CD14-positive monocyte (primary cell): ENCODE data around the gene NSD2. TPM values are rescaled to one million over a fixed set of nuclear protein-coding genes. Genes with fewer than 3 reads are reported as not detected.
A peak's percentile ranks its signal among the peaks of the same experiment; 100 is the strongest.

Source experiments
- DNase-seq, 3 donors: peaks; one replicate each; pipeline ENCODE4 v3.0.0-alpha.2; 2011 to 2022
- H2AFZ ChIP-seq: 2 replicates; pipeline ENCODE4 v1.6.0; 2012; ENCODE audit warnings: mild to moderate bottlenecking, low read depth, low read length, inconsistent platforms; ENCODE audit not compliant: insufficient read depth, poor library complexity, severe bottlenecking
- H3K27ac ChIP-seq, 2 donors: 1 replicate in 1 of 2; 2 replicates in 1 of 2; pipeline ENCODE4 v1.5.1; 2012 to 2013; ENCODE audit warnings: low read length in 2 of 2, control low read depth in 1 of 2, inconsistent platforms in 1 of 2, low read depth in 1 of 2, mild to moderate bottlenecking in 1 of 2
- H3K27me3 ChIP-seq, 2 donors: one replicate each; pipeline versions ENCODE4 v1.6.0 to v1.6.1; 2011 to 2013; ENCODE audit warnings: low read length in 2 of 2; ENCODE audit not compliant: control insufficient read depth in 2 of 2, insufficient read depth in 2 of 2
- H3K36me3 ChIP-seq, 2 donors: replicated peaks in 1 of 2; 1 replicate in 1 of 2; 2 replicates in 1 of 2; pipeline versions ENCODE4 v1.5.1 to v1.6.1; 2012 to 2013; ENCODE audit warnings: low read length in 2 of 2, control low read depth in 1 of 2, inconsistent platforms in 1 of 2, mild to moderate bottlenecking in 1 of 2; ENCODE audit not compliant: insufficient read depth in 2 of 2, control insufficient read depth in 1 of 2
- H3K4me1 ChIP-seq, 2 donors: 1 replicate in 1 of 2; 2 replicates in 1 of 2; pipeline versions ENCODE4 v1.5.1 to v1.6.1; 2012 to 2013; ENCODE audit warnings: low read length in 2 of 2, control low read depth in 1 of 2, inconsistent platforms in 1 of 2, mild to moderate bottlenecking in 1 of 2, moderate library complexity in 1 of 2; ENCODE audit not compliant: insufficient read depth in 2 of 2, control insufficient read depth in 1 of 2
- H3K4me2 ChIP-seq: replicated peaks from 2 replicates; pipeline ENCODE3; 2012; ENCODE audit warnings: low read length, moderate library complexity, mild to moderate bottlenecking; ENCODE audit not compliant: poor library complexity, severe bottlenecking; ENCODE audit errors: extremely low read depth
- H3K4me3 ChIP-seq, 3 experiments: fragments of 200-600 bp in 1 of 3; sonication (generic) in 1 of 3; replicated peaks in 1 of 3; 1 replicate in 2 of 3; 2 replicates in 1 of 3; pipeline ENCODE4 v1.5.1; 2011 to 2013; ENCODE audit warnings: low read length in 3 of 3, mild to moderate bottlenecking in 3 of 3, control low read depth in 2 of 3, low read depth in 2 of 3, inconsistent platforms in 1 of 3, moderate library complexity in 1 of 3
- H3K79me2 ChIP-seq: 2 replicates; pipeline ENCODE4 v1.6.0; 2012; ENCODE audit warnings: mild to moderate bottlenecking, control low read depth, inconsistent platforms, low read length, moderate library complexity; ENCODE audit not compliant: insufficient read depth
- H3K9ac ChIP-seq: 2 replicates; pipeline ENCODE4 v1.6.0; 2017; ENCODE audit warnings: low read length, mild to moderate bottlenecking; ENCODE audit not compliant: insufficient read depth, poor library complexity, severe bottlenecking
- H3K9me3 ChIP-seq, 2 donors: replicated peaks in 1 of 2; 1 replicate in 1 of 2; 2 replicates in 1 of 2; pipeline versions ENCODE4 v1.5.1 to v1.6.1; 2012 to 2013; ENCODE audit warnings: low read length in 2 of 2, control low read depth in 1 of 2; ENCODE audit not compliant: control insufficient read depth in 1 of 2, insufficient read depth in 1 of 2
- H4K20me1 ChIP-seq: 2 replicates; pipeline ENCODE4 v1.6.0; 2012; ENCODE audit warnings: mild to moderate bottlenecking, low read length, control low read depth, moderate library complexity; ENCODE audit not compliant: insufficient read depth
- H3K27ac Mint-ChIP-seq, 7 donors: one replicate each; pipeline ENCODE4 v1.8.0; 2020; ENCODE audit warnings: mild to moderate bottlenecking in 7 of 7, mixed read lengths in 7 of 7, moderate library complexity in 6 of 7, inconsistent platforms in 2 of 7
- H3K27me3 Mint-ChIP-seq, 3 donors: one replicate each; pipeline ENCODE4 v1.8.0; 2021 to 2022; ENCODE audit warnings: low read depth in 3 of 3, mild to moderate bottlenecking in 3 of 3, mixed read lengths in 3 of 3, moderate library complexity in 3 of 3, inconsistent platforms in 1 of 3
- H3K36me3 Mint-ChIP-seq, 2 donors: one replicate each; pipeline ENCODE4 v1.8.0; 2020; ENCODE audit warnings: mixed read lengths in 2 of 2, inconsistent platforms in 1 of 2, mild to moderate bottlenecking in 1 of 2
- H3K4me1 Mint-ChIP-seq: one replicate; pipeline ENCODE4 v1.8.0; 2020; ENCODE audit warnings: mild to moderate bottlenecking, mixed read lengths
- H3K4me3 Mint-ChIP-seq, 2 donors: one replicate each; pipeline ENCODE4 v1.8.0; 2020; ENCODE audit warnings: mild to moderate bottlenecking in 2 of 2, mixed read lengths in 2 of 2, moderate library complexity in 1 of 2
- H3K9me3 Mint-ChIP-seq, 7 donors: one replicate each; pipeline ENCODE4 v1.8.0; 2020 to 2022; ENCODE audit warnings: mixed read lengths in 7 of 7, mild to moderate bottlenecking in 6 of 7, moderate library complexity in 6 of 7, inconsistent platforms in 2 of 7
- CTCF ChIP-seq: fragments of 200-600 bp; IDR thresholded peaks from one replicate; pipeline ENCODE4 v1.8.0; 2022; ENCODE audit warnings: antibody characterized with exemption, mild to moderate bottlenecking
- WGBS: methylation state at CpG from one replicate; pipeline ENCODE4 v1.1.5; 2013; ENCODE audit warnings: missing lambda C conversion rate; ENCODE audit not compliant: insufficient coverage; 5-methylcytosine and 5-hydroxymethylcytosine counted together
- intact Hi-C, 2 donors: fragments of 100-400 bp; cut with micrococcal nuclease; formaldehyde crosslinking; loops; one replicate each; pipeline versions ENCODE4 v1.15.0 to v1.15.1; 2023
- polyA plus RNA-seq, 3 donors: library from polyadenylated mRNA; depleted of rRNA in 1 of 3; unstranded in 2 of 3; stranded (reverse) in 1 of 3; fragments of 300-500 nt in 2 of 3; fragments of >200 nt in 1 of 3; fragmentation: Illumina TruSeq in 2 of 3; gene quantifications; 1 replicate in 2 of 3; 2 replicates in 1 of 3; pipeline ENCODE4 v1.2.3, GENCODE V29; 2012 to 2021

The NSD2 gene
- polyA plus RNA-seq, 3 donors: 1.9 to 8.7 (median 2.3) TPM

DNA sequence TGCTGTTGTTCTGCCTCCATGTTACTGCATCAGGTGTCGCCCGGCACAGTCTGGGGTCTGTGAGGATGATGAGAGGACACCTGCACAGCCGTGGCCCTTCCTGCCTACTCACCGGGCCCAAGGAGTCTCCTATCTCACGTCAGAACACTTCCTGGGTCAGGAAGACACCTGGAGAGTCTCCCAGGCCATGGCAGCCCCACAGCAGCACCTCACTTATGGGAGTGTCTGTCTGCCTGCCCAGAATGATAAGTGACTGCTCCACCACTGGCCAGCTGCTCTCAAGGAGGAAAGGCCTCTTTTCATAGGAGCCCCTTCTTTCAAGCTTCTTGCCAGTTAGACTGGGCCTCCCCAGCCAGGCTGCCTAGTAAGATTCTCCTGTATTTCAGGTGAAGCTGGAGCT is 81.5 kb downstream of the NSD2 start:
- Histone ChIP-seq H3K4me2 (no peak overlapping the region), H3K79me2 (no peaks in the 10 kb centered on the region), H3K27me3 (no peaks in the 10 kb centered on the region), H3K4me3 (no peak overlapping the region), H3K4me1 (no peaks in the 10 kb centered on the region), H3K27ac (no peak overlapping the region), H3K36me3 (peaks cover 51 to 94% of the 10 kb centered on the region in 2 donors), H4K20me1 (no peaks in the 10 kb centered on the region), H3K9me3 (no peaks in the 10 kb centered on the region), H2AFZ (no peak overlapping the region), H3K9ac (no peak overlapping the region)
- peak overlapping the region in 1 of 7 donors; percentile 22 for H3K27ac Mint-ChIP-seq
- no peaks in the 10 kb centered on the region for H3K4me1 Mint-ChIP-seq
- 100% methylated on average over 2 of the region's 5 CpGs for WGBS
- H3K36me3 Mint-ChIP-seq: peaks cover 56 to 96% of the 10 kb centered on the region in 2 donors
- H3K9me3 Mint-ChIP-seq: no peaks in the 10 kb centered on the region
- intact Hi-C loops: no loop called here
- TF ChIP-seq CTCF: no peak
- no peak for DNase-seq
- H3K4me3 Mint-ChIP-seq: no peak overlapping the region
- H3K27me3 Mint-ChIP-seq: peaks cover 0 to 1% (median 0%) of the 10 kb centered on the region in 3 donors

DNA sequence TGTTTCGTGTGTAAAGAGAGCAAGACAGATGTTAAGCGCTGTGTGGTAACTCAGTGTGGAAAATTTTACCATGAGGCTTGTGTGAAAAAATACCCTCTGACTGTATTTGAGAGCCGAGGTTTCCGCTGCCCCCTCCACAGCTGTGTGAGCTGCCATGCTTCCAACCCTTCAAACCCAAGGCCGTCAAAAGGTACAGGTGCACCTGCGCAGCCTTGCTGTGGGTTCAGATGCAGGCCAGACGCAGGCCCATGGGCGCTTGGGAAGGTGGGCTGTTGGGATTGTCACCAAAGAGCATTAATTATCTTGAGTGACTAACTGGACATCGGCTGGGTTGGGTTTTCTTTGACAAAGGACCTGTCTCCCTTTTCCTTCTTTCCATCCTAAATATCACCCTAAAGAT is 82.1 kb downstream of the NSD2 start:
- peaks cover 58 to 94% of the 10 kb centered on the region in 2 donors for H3K36me3 ChIP-seq
- no peak for DNase-seq
- no peak overlapping the region for H3K9ac ChIP-seq
- no peaks in the 10 kb centered on the region for H4K20me1 ChIP-seq
- TF ChIP-seq CTCF: no peak
- H3K27me3 Mint-ChIP-seq: peaks cover 0 to 1% (median 0%) of the 10 kb centered on the region in 3 donors
- no peak overlapping the region for H3K4me2 ChIP-seq
- H3K4me1 Mint-ChIP-seq: no peaks in the 10 kb centered on the region
- no peaks in the 10 kb centered on the region for H3K79me2 ChIP-seq
- H3K27ac Mint-ChIP-seq: no peak overlapping the region
- no peak overlapping the region for H3K4me3 ChIP-seq
- intact Hi-C loops: no loop called here
- H3K4me1 ChIP-seq: no peaks in the 10 kb centered on the region
- H3K4me3 Mint-ChIP-seq: no peak overlapping the region
- peaks cover 62 to 96% of the 10 kb centered on the region in 2 donors for H3K36me3 Mint-ChIP-seq
- no peak overlapping the region for H2AFZ ChIP-seq
- no peak overlapping the region for H3K27ac ChIP-seq
- no peaks in the 10 kb centered on the region for H3K9me3 Mint-ChIP-seq
- no peaks in the 10 kb centered on the region for H3K27me3 ChIP-seq
- 100% methylated on average over 5 of the region's 9 CpGs for WGBS
- H3K9me3 ChIP-seq: no peaks in the 10 kb centered on the region
